Stimulated activated CD8-positive, alpha-beta memory T cell treated with anti-CD3 and anti-CD28 coated beads, Interleukin-7, amount 100 ng/mL, for 1 hour (primary cell): ENCODE data around the gene PBOV1.

Experiments used
- DNase-seq, 2 donors: peaks; one replicate each; pipeline ENCODE4 v3.0.0-alpha.2; 2020; ENCODE audit warnings: low read depth in 2 of 2

Gene PBOV1

DNA sequence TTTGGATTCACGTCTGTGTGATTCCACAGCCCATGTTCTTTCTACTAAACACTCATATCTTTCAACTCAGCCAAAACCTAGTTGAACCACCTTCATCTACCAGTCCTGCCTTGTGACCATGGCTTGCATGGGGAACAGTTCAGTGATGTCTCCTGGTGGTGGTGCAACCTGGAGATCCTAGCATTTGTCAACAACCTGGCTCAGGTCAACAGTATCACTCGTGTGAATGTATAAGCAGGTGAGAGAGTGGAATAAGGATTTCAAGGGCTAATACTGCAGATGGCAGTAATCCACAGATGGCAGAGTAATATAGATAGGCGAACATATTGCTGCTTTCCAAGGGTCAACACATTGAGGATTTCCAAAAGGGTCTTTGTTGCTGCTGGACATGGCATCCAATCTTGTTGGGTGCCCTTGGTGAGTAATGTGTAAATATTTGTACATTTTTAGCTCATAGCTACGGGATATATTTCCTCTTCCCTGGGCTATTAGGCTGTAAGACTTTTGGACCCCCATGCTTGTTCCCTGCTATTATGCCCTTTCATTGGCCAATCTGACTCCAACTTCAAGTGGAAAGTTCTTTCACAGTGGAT lies 13.4 kb downstream of the PBOV1 start:
- no peak for DNase-seq

DNA sequence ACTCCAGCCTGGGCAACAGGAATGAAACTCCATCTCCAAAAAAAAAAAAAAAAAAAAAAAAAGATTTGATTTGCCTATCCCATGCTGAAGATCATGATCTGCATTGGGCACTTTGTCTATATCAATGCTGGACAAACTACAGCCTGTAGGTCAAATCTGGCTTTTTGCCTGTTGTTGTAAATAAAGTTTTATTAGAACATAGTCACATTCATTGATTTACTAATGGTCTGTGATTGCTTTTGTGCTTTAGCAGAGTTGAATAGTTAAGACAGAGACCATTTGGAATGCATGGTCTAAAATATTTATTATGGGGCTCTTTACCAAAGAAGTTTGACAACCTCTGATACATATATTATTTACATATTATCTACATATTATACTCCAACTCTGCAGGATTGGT lies 14.0 kb downstream of the PBOV1 start:
- DNase-seq = no peak

DNA sequence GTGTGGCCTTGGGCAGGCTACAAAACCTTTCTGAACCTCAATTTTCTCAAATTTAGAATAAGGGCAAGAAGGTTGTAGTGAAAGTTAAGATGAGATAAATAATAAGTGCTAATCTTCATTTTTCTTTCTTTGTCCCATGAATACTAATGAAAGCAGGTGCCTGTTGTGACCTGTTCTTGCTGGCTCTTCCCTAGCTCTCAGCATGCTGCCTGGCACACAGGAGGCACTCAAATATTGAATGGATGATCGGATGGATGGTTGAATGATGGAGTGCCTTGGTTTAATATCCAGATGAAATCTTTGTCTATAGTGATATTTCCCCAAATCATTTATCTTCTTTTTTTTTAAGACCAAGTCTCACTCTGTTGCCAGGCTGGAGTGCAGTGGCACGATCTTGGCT lies 15.0 kb downstream of the PBOV1 start:
- no peak for DNase-seq

DNA sequence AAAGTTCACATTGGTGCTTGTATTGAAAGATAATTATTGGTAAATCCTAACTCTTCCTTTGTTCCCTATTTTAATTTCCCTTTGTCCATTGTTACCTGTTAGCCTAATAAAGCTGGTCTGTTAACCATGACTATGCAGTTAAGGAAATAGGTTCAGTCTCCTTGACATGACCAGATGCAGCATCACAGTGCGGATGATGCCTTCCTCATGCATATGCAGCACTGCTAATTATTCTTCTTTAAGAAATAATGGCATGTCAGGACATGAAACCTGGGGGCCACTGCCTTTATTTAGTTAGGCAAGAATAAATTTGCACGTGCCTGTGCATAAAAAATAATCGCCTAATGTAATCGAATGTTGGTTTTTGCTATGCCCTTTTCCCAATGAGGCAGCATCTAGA lies 16.5 kb downstream of the PBOV1 start:
- DNase-seq = no peak

DNA sequence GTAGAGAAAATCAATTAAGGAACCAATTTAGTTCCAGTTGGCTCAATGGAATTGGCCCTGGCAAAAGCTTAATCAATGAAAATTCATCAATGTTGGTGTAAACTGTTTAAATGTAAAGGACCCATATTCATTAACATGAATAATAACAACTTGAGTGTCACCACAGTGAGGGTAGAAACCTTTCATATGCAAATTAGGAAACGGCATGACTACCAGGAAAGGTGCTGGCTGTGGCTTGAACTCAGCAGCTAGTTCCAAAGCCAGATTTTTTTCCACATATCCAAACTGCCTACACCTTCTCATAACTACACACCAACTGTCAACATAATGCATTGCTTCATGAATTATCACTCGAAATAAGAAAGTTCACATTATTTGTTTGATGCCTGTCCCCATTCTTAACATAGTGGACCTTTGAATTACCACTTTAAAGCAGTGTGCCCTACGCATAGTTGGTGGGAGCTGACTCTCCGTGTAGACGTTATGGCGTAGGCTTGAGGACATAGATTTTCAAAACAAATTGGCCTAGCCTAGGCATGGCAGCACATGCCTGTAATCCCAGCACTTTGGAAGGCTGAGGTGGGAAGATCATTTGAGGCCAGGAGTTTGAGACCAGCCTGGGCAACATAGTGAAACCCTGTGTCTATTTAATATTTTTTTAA lies 19.7 kb downstream of the PBOV1 start:
- no peak for DNase-seq

DNA sequence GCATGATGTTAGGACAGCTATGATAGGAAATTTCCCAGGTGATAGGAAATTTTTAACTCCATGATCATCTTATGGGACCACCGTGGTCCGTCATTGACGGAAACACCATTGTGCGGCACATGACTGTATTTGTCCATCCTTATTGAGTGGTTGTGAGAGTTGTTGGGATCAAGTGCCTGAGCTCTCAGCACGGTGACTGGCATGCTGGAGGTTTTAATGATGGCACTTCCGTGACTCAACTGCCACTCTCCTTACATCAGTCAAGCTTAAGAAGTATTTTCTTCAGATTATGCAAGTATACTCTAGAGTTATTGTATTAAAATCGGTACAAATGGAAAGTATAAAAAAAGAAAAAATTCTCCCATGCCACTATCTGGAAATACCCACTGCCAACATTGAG lies 20.7 kb downstream of the PBOV1 start:
- DNase-seq = no peak

DNA sequence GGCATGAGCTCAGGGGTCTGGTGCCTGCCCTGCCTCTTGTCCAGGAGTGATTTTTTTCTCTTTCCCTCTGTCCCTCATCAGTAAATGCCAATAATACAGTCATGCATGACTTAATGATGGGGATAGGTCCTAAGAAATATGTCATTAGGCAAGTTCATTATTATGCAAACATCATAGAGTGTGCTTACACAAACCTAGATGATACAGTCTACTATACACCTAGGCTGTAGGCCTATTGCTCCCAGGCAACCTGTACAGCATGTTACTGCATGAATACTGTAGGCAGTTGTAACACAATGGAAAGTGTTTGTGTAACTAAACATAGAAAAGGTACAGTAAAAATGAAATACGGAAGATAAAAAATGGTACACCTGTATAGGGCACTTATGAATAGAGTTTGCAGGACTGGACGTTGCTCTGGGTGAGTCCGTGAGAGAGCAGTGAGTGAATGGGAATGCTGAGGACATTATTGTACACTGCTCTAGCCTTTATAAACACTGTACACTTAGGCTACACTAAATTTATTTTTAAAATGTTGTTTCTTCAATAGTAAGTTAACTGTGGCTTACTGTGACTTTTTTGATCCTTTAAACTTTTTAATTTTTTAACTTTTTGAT lies 22.1 kb downstream of the PBOV1 start:
- DNase-seq = no peak

DNA sequence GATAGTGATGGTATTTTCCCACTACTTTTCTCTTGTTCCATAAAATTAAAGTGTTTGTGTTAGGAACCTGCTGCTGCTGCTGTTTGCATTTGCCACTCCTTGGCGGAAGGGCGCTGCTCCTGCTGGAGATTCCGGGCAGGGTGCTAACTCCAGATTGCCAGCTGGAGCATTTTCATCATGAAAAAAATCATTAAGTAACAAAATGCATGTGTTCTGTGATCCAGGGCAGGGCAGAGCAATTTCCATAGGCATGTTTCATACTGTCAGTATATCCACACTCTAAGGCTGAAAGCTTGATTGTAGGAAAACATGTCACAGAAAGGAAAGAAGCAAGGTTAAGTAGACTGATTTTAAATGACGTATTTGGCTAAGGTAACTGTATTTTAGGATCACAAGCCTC lies 24.0 kb downstream of the PBOV1 start:
- DNase-seq = no peak

DNA sequence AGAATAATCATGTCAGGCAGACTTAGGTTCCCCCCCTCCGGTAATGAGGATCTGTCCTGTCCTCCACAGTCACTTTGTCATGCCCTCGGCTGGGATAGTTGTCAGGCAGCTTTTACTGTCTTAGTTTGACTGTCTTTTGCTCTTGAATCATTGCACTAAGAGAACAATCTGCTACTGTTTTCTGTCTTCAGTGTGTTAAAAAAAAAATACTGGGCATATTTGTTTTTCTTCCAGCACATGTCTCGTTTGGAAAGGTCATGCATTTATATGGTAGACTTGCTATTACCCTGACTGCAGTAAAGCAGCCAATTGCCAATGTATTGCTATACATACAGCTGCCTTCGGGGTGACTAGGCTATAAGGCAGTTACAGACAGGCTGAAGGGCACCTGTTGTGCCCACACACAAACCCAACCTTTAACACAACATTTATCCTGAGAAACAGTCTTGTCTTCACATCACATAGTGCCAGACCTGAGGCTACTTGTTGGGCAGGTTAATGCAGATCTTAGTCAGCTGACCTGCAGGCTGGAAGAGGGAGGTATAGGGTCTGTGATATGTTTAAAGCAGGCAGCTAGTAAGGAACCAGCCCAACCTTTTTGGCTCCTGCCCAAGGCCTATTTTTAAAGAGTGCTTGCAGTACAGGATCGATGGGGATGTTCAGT lies 29.9 kb downstream of the PBOV1 start:
- no peak for DNase-seq

DNA sequence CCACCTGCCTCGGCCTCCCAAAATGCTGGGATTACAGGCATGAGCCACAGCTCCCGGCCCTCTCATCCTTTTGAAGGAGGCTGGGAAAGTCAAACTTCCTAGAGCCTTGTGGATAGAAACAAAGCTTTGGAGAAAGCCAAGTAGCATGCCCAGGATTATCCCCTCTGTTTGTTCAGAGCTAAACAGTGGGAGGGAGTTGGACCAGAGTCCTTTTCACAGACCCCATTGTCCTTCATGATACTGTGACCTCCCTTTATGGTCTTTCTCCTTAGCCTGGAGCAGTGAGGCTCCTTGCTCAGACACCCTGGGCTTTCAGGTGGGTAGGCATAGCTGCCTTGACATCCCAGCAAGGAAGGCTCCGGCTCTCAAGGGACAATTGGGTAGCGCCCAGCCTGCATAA lies 31.1 kb downstream of the PBOV1 start:
- DNase-seq = no peak

DNA sequence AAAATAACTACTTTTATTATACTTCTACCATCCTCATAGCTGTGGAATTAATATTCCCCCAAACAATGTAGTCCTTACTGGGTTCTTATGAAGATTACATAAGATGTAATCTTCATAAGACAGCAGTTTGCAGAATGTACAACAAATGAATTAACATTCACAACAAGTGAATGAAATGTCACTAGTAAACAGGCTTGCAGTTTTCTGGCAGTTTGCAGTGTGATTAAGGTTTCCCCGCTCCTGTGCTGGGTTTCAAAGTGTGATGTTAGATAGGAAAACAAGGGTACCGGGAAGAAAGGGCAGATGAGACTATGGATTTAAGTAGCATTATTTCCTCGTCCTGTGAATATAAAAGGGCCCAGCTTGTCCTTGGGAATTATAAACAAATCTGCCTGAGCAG lies 34.1 kb downstream of the PBOV1 start:
- DNase-seq = no peak

DNA sequence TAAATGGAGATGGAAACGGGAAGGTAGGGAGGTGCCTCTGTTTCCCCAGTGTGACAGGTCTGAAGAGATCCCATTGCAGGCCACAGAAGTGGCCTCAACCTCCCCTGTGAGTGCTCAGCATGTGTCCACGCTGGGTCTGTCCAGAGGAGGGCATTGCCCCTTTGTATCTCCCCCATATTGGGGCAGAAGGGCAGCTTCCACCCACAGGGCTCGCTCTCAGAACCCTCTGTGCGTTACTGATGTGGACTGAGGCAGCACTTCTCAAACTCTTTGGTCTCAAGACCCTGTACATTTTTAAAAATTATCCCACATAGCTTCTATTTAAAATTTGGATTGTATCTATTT lies 34.5 kb downstream of the PBOV1 start:
- DNase-seq = no peak

DNA sequence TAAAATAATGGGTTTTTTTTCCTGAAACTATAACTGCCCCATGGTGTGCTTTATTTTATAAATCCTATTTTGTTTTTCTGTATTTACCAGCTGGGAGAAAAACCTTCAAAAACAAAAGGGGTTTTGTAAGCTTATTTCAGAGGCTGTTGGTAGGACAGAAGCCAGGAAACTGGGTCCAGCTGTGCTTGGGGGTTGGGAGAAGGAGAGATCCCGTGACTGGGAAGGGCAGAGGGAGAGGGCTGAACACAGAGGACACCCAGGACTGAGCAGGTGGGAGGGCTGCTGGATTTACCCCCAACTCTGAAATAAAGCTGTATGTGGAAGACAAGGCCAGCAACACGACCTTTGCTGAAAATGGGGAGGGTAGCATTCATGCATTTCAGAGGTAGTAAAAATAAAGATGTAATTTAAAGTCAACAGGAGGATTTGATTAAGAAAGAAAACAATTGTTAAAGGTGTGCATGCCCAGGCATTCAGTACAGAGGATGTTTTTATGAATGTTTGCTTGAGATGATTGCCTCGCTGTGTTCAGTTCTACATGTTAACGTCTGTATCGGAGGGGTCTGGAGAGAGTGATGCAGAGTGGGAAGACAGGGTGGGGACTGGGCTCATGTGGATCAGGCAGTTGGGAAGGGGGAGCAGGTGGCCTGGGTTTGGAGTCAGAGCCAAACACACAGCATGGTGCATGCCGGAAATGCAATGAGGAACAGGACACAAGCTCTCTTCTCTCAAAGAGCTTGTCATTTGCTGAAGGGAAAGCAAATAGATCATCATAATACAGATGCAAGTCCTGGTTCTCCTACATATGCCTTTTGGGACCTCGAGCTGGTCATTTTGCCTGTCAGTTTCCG lies 35.1 kb downstream of the PBOV1 start:
- no peak for DNase-seq

DNA sequence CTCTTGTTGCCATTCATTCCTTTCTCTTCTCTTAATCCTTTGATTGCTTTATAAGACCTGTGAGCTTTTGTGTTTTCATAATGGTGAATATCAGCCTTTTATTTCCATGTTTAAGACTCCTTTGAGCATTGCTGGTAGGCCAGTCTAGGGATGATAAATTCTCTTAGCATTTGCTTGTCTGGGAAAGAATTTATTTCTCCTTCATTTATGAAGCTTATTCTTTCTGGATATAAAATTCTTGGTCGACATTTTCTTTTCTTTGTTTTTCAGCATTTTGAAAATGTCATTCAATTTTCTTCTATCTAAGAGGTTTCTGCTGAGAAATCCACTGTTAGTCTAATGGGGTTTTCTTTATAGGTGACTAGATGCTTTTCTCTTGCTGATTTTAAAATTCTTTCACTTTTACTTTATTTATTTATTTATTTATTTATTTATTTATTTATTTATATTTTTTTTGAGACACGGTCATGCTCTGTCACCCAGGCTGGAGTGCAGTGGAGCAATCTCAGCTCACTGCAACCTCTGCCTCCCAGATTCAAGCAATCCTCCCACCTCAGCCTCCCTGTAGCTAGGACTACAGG lies 41.5 kb downstream of the PBOV1 start:
- no peak for DNase-seq

DNA sequence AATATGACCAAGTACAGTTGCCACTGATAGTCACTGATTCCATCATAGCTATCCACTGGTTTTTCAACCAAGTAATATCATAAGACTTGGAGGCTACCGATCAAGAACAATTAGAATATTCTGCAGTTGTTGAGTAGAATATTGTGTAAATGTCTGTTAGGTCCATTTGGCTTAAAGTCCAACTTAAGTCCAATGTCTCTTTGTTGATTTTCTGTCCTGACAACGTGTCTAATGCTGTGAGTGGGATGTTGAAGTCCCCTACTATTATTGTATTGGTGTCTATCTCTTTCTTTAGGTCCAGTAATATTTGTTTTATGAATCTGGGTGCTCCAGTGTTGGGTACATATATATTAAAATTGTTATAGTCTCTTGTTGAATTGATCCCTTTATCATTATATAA lies 42.7 kb downstream of the PBOV1 start:
- no peak for DNase-seq
